NB4 (cell line): ENCODE results near the gene TPR.

Experiments used
- POLR2A ChIP-seq: IDR thresholded peaks from 2 replicates; pipeline ENCODE4 v1.6.1; 2011; ENCODE audit warnings: mild to moderate bottlenecking; ENCODE audit not compliant: insufficient read length; ENCODE audit errors: extremely low read depth
- TF ChIP-seq, protein P1 (sequence below): IDR thresholded peaks from one replicate; pipeline ENCODE4 v1.5.1; 2012; ENCODE audit warnings: low read depth, low read length
- TF ChIP-seq, protein P2 (sequence below): IDR thresholded peaks from 2 replicates; pipeline ENCODE4 v1.6.1; 2011; ENCODE audit warnings: low read depth, low read length

DNA sequence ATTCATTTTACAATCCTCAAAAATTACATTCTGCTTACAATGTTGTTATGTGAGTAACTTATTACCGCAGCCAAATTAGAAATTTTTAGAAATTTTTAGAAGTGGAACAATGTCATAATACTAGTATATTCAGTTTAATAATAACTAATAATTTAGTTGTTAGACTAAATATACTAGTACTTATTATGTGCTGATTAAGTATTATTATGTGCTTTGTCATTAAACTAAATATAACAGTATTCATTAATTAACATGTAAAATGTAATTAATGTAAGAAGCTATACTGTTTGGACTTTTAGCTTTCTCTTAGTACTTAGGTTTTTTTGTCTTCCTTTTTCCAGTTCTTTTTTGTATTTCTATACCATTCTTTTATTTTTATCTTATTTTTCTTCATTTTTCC lies 15.9 kb upstream of the TPR start:
- TF ChIP-seq POLR2A: no peak
- TF ChIP-seq, protein P1, sequence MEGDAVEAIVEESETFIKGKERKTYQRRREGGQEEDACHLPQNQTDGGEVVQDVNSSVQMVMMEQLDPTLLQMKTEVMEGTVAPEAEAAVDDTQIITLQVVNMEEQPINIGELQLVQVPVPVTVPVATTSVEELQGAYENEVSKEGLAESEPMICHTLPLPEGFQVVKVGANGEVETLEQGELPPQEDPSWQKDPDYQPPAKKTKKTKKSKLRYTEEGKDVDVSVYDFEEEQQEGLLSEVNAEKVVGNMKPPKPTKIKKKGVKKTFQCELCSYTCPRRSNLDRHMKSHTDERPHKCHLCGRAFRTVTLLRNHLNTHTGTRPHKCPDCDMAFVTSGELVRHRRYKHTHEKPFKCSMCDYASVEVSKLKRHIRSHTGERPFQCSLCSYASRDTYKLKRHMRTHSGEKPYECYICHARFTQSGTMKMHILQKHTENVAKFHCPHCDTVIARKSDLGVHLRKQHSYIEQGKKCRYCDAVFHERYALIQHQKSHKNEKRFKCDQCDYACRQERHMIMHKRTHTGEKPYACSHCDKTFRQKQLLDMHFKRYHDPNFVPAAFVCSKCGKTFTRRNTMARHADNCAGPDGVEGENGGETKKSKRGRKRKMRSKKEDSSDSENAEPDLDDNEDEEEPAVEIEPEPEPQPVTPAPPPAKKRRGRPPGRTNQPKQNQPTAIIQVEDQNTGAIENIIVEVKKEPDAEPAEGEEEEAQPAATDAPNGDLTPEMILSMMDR: no peak
- TF ChIP-seq, protein P2, sequence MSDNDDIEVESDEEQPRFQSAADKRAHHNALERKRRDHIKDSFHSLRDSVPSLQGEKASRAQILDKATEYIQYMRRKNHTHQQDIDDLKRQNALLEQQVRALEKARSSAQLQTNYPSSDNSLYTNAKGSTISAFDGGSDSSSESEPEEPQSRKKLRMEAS: no peak
